ENCODE results near the gene MATN1. TPM values are rescaled to one million over a fixed set of nuclear protein-coding genes. Genes with fewer than 3 reads are reported as not detected.

The MATN1 gene
- polyA plus RNA-seq, 2 of the 4 experiments (the other 2 are of a cell fraction), result 0.05 to 0.17 TPM

- peak; percentile 14 to 28 for DNase-seq (ENCODE audit: low read depth in 1 of 2, low spot score in 1 of 2)
- 58% methylated on average over 11 of the region's 17 CpGs for WGBS (ENCODE audit: missing lambda C conversion rate)
These were observed 33.4 kb upstream of the MATN1 start for GRCh38 chr1:30756545-30757351.

GRCh38 chr1:30756206-30756544 lies 32.8 kb upstream of the MATN1 start:
- no peak for TF ChIP-seq ATOH8 (CRISPR knock-in tag; IDR thresholded peaks at IDR 0.05; ENCODE audit: low read depth)
- TF ChIP-seq RCOR1 (IDR thresholded peaks at IDR 0.05; ENCODE audit: low read depth, low read length), result no peak
- TF ChIP-seq ZNF302 (CRISPR knock-in tag; IDR thresholded peaks at IDR 0.05), result no peak
- TF ChIP-seq MAFK (IDR thresholded peaks at IDR 0.05; ENCODE audit: partially characterized antibody), result no peak
- TF ChIP-seq ZSCAN20 (CRISPR knock-in tag; IDR thresholded peaks at IDR 0.05), result no peak
- no peak for TF ChIP-seq RNF2 (IDR thresholded peaks at IDR 0.05; ENCODE audit: borderline replicate concordance, low read depth)
- TF ChIP-seq ZFP36 (IDR thresholded peaks at IDR 0.05; ENCODE audit: borderline replicate concordance, partially characterized antibody), result no peak
- TF ChIP-seq FOSL2 (IDR thresholded peaks at IDR 0.05), result no peak
- no peak for TF ChIP-seq FOSL2 (CRISPR knock-in tag; IDR thresholded peaks at IDR 0.05)
- no peak for TF ChIP-seq CBX8 (IDR thresholded peaks at IDR 0.05)
- H3K4me2 ChIP-seq, result no peak overlapping the region
- H3K4me1 ChIP-seq, result no peaks in the 10 kb centered on the region
- POLR2A ChIA-PET, result no interaction called here
- DNase-seq (ENCODE audit: low read depth in 1 of 2, low spot score in 1 of 2) (no peak), ATAC-seq (no peak), FAIRE-seq (no peak)
- H3K27ac ChIP-seq, result no peak overlapping the region
- CTCF ChIA-PET, result interaction anchor here (0.9 to 1.2 kb wide), 2 partner anchors 10 to 24 kb away, joined by 3 read pairs; no protein-coding TSS in a partner anchor
- H3K4me3 ChIP-seq, result no peak overlapping the region
- 90% methylated on average over 3 of the region's 4 CpGs for WGBS (ENCODE audit: missing lambda C conversion rate)
- no peaks in the 10 kb centered on the region for H3K9me3 ChIP-seq

More at GRCh38 chr1:30756545-30757351, 33.4 kb upstream of the MATN1 start:
- Histone ChIP-seq H3K4me1 (no peaks in the 10 kb centered on the region), H3K9me3 (no peaks in the 10 kb centered on the region), H3K4me3 (no peak overlapping the region), H3K27ac (no peak overlapping the region; a peak in 1 of 6 replicates), H3K4me2 (no peak overlapping the region)
- ATAC-seq (peak; percentile 58 to 60; a peak in 5 of 6 replicates), FAIRE-seq (no peak)
- CTCF ChIA-PET, result interaction anchor here (0.8 to 1.2 kb wide), 3 partner anchors 9 to 45 kb away, joined by 3 read pairs; no protein-coding TSS in a partner anchor
- POLR2A ChIA-PET, result no interaction called here
- no peak for TF ChIP-seq RCOR1 (IDR thresholded peaks at IDR 0.05; ENCODE audit: low read depth, low read length)
- TF ChIP-seq POLR2A (IDR thresholded peaks at IDR 0.05; ENCODE audit: low read length), result no peak
- TF ChIP-seq FOSL2 (IDR thresholded peaks at IDR 0.05), result no peak
- 0 out of 2 replicates have a peak, but pooled peaks have one; percentile 11 for TF ChIP-seq FOSL2 (CRISPR knock-in tag; IDR thresholded peaks at IDR 0.05)

DNA sequence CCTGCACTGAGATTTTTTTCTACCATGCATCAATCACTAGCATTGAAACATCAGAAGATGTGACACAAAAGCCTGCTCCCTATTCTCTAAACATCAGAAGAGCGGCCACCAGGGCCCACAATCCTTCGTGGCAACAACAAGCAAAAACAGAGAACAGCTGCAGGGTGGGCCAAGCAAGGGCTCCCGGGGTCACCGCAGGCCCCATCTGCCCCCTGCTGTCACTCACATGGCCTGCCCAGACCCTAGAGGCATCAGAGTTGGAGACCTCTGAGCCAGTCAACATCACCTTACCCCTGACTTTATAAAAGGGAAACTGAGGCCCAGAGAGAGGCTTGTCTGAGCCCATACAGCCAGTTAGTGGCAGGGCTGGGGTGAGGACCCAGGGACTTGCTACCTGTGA lies 32.4 kb upstream of the MATN1 start:
- 91% methylated on average over 4 of the region's 4 CpGs for WGBS (ENCODE audit: missing lambda C conversion rate)
- ChIA-PET POLR2A (no interaction called here), CTCF (interaction anchor here (1.3 to 1.7 kb wide), 2 partner anchors 36 to 155 kb away, joined by 4 to 5 read pairs; no protein-coding TSS in a partner anchor)
- Histone ChIP-seq H3K9me3 (no peaks in the 10 kb centered on the region), H3K4me3 (no peak overlapping the region), H3K27ac (no peak overlapping the region), H3K4me2 (no peak overlapping the region), H3K4me1 (no peaks in the 10 kb centered on the region)
- no peak for DNase-seq (ENCODE audit: low read depth in 1 of 2, low spot score in 1 of 2)
- no peak for ATAC-seq
- TF ChIP-seq MAFK (IDR thresholded peaks at IDR 0.05; ENCODE audit: partially characterized antibody), result no peak
- no peak for TF ChIP-seq BHLHE40 (IDR thresholded peaks at IDR 0.05; ENCODE audit: low read depth, low read length)
- no peak for TF ChIP-seq NR3C1 (IDR thresholded peaks at IDR 0.05)
- TF ChIP-seq TP53 (CRISPR knock-in tag; IDR thresholded peaks at IDR 0.05), result no peak
- no peak for TF ChIP-seq RARB (CRISPR knock-in tag; IDR thresholded peaks at IDR 0.05)
- no peak for TF ChIP-seq TFCP2L1 (CRISPR knock-in tag; IDR thresholded peaks at IDR 0.05)
- no peak for TF ChIP-seq RFX5 (IDR thresholded peaks at IDR 0.05)
- no peak for TF ChIP-seq HOXB13 (CRISPR knock-in tag; IDR thresholded peaks at IDR 0.05; ENCODE audit: low read depth)
- TF ChIP-seq CHD4 (IDR thresholded peaks at IDR 0.05; ENCODE audit: borderline replicate concordance), result no peak
- TF ChIP-seq ESRRA (IDR thresholded peaks at IDR 0.05; ENCODE audit: borderline replicate concordance, low read length), result no peak
- TF ChIP-seq ZC3H11A (IDR thresholded peaks at IDR 0.05), result no peak
- FAIRE-seq, result no peak
